A673 (cell line): ENCODE results near the gene PLEKHF1. TPM values are rescaled to one million over a fixed set of nuclear protein-coding genes. Genes with fewer than 3 reads are reported as not detected.
"Not testable (repeated sequence)": the region's sequence is repeated elsewhere in the genome, so short reads cannot be mapped to it uniquely, and the experiment has no call there.

Experiments
- BruUV-seq: library from RNA; stranded (reverse); fragments of 400-500 nt; replicated peaks from 2 replicates; lab custom pipeline; 2021; lab: Mats Ljungman, UMichigan
- CTCF ChIA-PET: fragments of 300-600 bp; sonication (Branson Sonifier 250); formaldehyde crosslinking; loops from one replicate; lab custom pipeline; 2022; ENCODE audit warnings: antibody characterized with exemption; lab: Charles Lee
- POLR2A ChIA-PET: fragments of 300-600 bp; sonication (Branson Sonifier 250); formaldehyde crosslinking; loops from one replicate; lab custom pipeline; 2022; ENCODE audit warnings: antibody characterized with exemption; ENCODE audit not compliant: low non-redundant PET; lab: Charles Lee
- DNase-seq: peaks from one replicate; pipeline ENCODE4 v3.0.0-alpha.2; 2015; ENCODE audit warnings: low spot score
- H3K27ac ChIP-seq: fragments of 200-600 bp; sonication (generic); 2 replicates; pipeline ENCODE4 v1.5.1; 2016; ENCODE audit warnings: mixed run types, low read depth, mild to moderate bottlenecking, mixed read lengths, antibody characterized with exemption, low read length; ENCODE audit not compliant: poor library complexity, severe bottlenecking
- H3K27me3 ChIP-seq: fragments of 200-600 bp; sonication (generic); replicated peaks from 2 replicates; pipeline ENCODE4 v1.6.1; 2017; ENCODE audit warnings: mixed run types, low read depth, mild to moderate bottlenecking, mixed read lengths, antibody characterized with exemption, low read length; ENCODE audit not compliant: insufficient read depth, poor library complexity
- H3K36me3 ChIP-seq: fragments of 200-600 bp; sonication (generic); 2 replicates; pipeline ENCODE4 v1.6.1; 2016; ENCODE audit warnings: mixed run types, mild to moderate bottlenecking, mixed read lengths, antibody characterized with exemption, low read length; ENCODE audit not compliant: insufficient read depth, poor library complexity, severe bottlenecking
- H3K4me1 ChIP-seq: fragments of 200-600 bp; sonication (generic); 2 replicates; pipeline ENCODE4 v1.6.1; 2017; ENCODE audit warnings: mixed run types, mild to moderate bottlenecking, mixed read lengths, antibody characterized with exemption, low read length; ENCODE audit not compliant: insufficient read depth, poor library complexity, severe bottlenecking
- H3K4me3 ChIP-seq: fragments of 200-600 bp; sonication (generic); 2 replicates; pipeline ENCODE4 v1.5.1; 2016; ENCODE audit warnings: low read depth, mixed run types, mild to moderate bottlenecking, mixed read lengths, low read length; ENCODE audit not compliant: poor library complexity, severe bottlenecking
- H3K9me3 ChIP-seq: fragments of 200-600 bp; sonication (generic); 2 replicates; pipeline ENCODE4 v1.6.1; 2016; ENCODE audit warnings: mixed run types, low read depth, mild to moderate bottlenecking, mixed read lengths, antibody characterized with exemption, low read length; ENCODE audit not compliant: poor library complexity, severe bottlenecking
- CTCF ChIP-seq: fragments of 300-800, 200-600 bp; sonication (generic); conservative IDR thresholded peaks from 2 replicates; pipeline ENCODE4 v1.5.1; 2017; ENCODE audit warnings: low read depth, mild to moderate bottlenecking, antibody characterized with exemption, low read length, moderate library complexity, mixed read lengths
- EZH2 ChIP-seq: fragments of 200-600 bp; sonication (generic); IDR thresholded peaks from 2 replicates; pipeline ENCODE4 v1.6.1; 2017; ENCODE audit warnings: borderline replicate concordance, low read depth, mild to moderate bottlenecking, mixed read lengths, antibody characterized with exemption, low read length; ENCODE audit not compliant: poor library complexity, severe bottlenecking
- intact Hi-C: fragments of 100-400 bp; cut with micrococcal nuclease; formaldehyde crosslinking; loops from one replicate; pipeline ENCODE4 v1.10.0; 2022; ENCODE audit not compliant: unreplicated experiment
- total RNA-seq: library from RNA; stranded (reverse); gene quantifications from 2 replicates; pipeline ENCODE4 v1.2.3, GENCODE V29; 2021

Gene PLEKHF1
- total RNA-seq, 1 experiment from 2014 or later = not detected

GRCh38 chr19:29708554-29709439 is 43.5 kb downstream of the PLEKHF1 start:
- H3K9me3 ChIP-seq = no peaks in the 10 kb centered on the region
- no peak for DNase-seq
- ChIA-PET POLR2A (no interaction called here), CTCF (no interaction called here)
- H3K27me3 ChIP-seq = no peaks in the 10 kb centered on the region
- H3K4me1 ChIP-seq = no peaks in the 10 kb centered on the region
- no peak for TF ChIP-seq CTCF
- TF ChIP-seq EZH2 = no peak
- no peak overlapping the region for H3K4me3 ChIP-seq
- H3K27ac ChIP-seq = no peak overlapping the region
- no TSS peak for BruUV-seq
- intact Hi-C loops = no loop called here
- peaks cover 10% of the 10 kb centered on the region for H3K36me3 ChIP-seq

DNA sequence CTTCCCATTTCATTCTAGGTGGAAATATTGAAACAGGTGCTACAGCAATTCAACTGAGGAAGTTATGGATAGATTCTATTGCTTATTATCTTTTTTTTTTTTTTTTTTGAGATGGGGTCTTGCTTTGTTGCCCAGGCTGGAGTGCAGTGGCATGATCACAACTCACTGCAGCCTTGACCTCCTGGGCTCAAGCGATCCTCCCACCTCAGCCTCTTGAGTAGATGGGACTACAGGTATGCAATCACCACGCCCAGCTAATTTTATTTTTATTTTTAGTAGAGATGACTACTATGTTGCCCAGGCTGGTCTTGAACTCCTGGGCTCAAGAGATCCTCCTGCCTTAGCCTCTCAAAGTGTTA is 44.2 kb downstream of the PLEKHF1 start:
- H3K27ac ChIP-seq, intact Hi-C loops, H3K27me3 ChIP-seq, POLR2A ChIA-PET, H3K36me3 ChIP-seq, CTCF ChIA-PET, H3K4me3 ChIP-seq, DNase-seq, H3K4me1 ChIP-seq, H3K9me3 ChIP-seq, BruUV-seq: not testable (repeated sequence)

GRCh38 chr19:29711584-29712132 is 46.4 kb downstream of the PLEKHF1 start:
- no peak for TF ChIP-seq EZH2
- TF ChIP-seq CTCF = no peak
- H3K27ac ChIP-seq = no peak overlapping the region
- POLR2A ChIA-PET = no interaction called here
- no peaks in the 10 kb centered on the region for H3K27me3 ChIP-seq
- peaks cover 2% of the 10 kb centered on the region for H3K36me3 ChIP-seq
- no peak for DNase-seq
- no TSS peak for BruUV-seq
- H3K4me1 ChIP-seq = peaks cover 8% of the 10 kb centered on the region
- no peak overlapping the region for H3K4me3 ChIP-seq
- no peaks in the 10 kb centered on the region for H3K9me3 ChIP-seq
- CTCF ChIA-PET = no interaction called here
- intact Hi-C loops = no loop called here
